ENCODE results near the gene ASB11. TPM values are rescaled to one million over a fixed set of nuclear protein-coding genes. Genes with fewer than 3 reads are reported as not detected.

The ASB11 gene
- polyA plus RNA-seq, 1 donor (not counting 4 experiments of a cell fraction or from before 2014, with no cell fraction given), result not detected

GRCh38 chrX:15334561-15334960 lies 19.1 kb upstream of the ASB11 start:
- Histone ChIP-seq H2AFZ (ENCODE audit: control insufficient read depth, low read length) (no peak overlapping the region), H3K27ac (ENCODE audit: control insufficient read depth, insufficient read depth, low read length) (peak overlapping the region; percentile 95), H3K9me1 (ENCODE audit: control insufficient read depth, extremely low read depth, insufficient read depth, low read length) (no peaks in the 10 kb centered on the region), H3K4me1 (ENCODE audit: control insufficient read depth, extremely low read depth, insufficient read depth, low read length) (no peaks in the 10 kb centered on the region), H3K9me3 (ENCODE audit: control insufficient read depth, low read depth, low read length) (no peaks in the 10 kb centered on the region), H3K27me3 (ENCODE audit: control insufficient read depth, extremely low read depth, insufficient read depth, low read length) (peaks cover 6% of the 10 kb centered on the region), H3K9ac (ENCODE audit: control insufficient read depth, extremely low read depth, insufficient read depth, low read length) (peak overlapping the region; percentile 93), H3K36me3 (ENCODE audit: control insufficient read depth in 2 of 2, extremely low read depth in 1 of 2, insufficient read depth in 2 of 2, low read length in 2 of 2) (peaks cover 0 to 3% of the 10 kb centered on the region in 2 experiments), H3K4me3 (ENCODE audit: control insufficient read depth in 2 of 3, extremely low read depth in 1 of 3, insufficient read depth in 2 of 3, low read depth in 1 of 3, low read length in 3 of 3) (peak overlapping the region; percentile 41 to 75 (median 58)), H3K79me2 (ENCODE audit: control insufficient read depth, insufficient read depth, low read length) (peaks cover 12% of the 10 kb centered on the region), H4K20me1 (ENCODE audit: control insufficient read depth, extremely low read depth, insufficient read depth, low read length) (no peaks in the 10 kb centered on the region), H3K4me2 (ENCODE audit: control insufficient read depth, extremely low read depth, insufficient read depth, low read depth, low read length) (peak overlapping the region; percentile 22)
- dilution Hi-C loops (cut with MboI; ENCODE audit: extremely low pct_ligation_motif_present, low sequenced_read_pairs), result no loop called here
- TF ChIP-seq CTCF (optimal IDR thresholded peaks at IDR 0.05 in 1 of 3, IDR thresholded peaks at IDR 0.05 in 1 of 3, conservative IDR thresholded peaks at IDR 0.05 in 1 of 3; ENCODE audit: extremely low read depth in 1 of 3, insufficient read depth in 2 of 3, low read length in 3 of 3) (no peak), EZH2 (IDR thresholded peaks at IDR 0.05; ENCODE audit: low read length) (no peak)
- DNase-seq (ENCODE audit: low read depth, low spot score) (no peak), FAIRE-seq (no peak)

GRCh38 chrX:15328821-15329220 lies 13.4 kb upstream of the ASB11 start:
- H3K36me3 ChIP-seq (ENCODE audit: control insufficient read depth in 2 of 2, extremely low read depth in 1 of 2, insufficient read depth in 2 of 2, low read length in 2 of 2), result peaks cover 1 to 3% of the 10 kb centered on the region in 2 experiments
- no peaks in the 10 kb centered on the region for H3K9me1 ChIP-seq (ENCODE audit: control insufficient read depth, extremely low read depth, insufficient read depth, low read length)
- peaks cover 8% of the 10 kb centered on the region for H3K79me2 ChIP-seq (ENCODE audit: control insufficient read depth, insufficient read depth, low read length)
- no peaks in the 10 kb centered on the region for H3K27me3 ChIP-seq (ENCODE audit: control insufficient read depth, extremely low read depth, insufficient read depth, low read length)
- no peaks in the 10 kb centered on the region for H3K9me3 ChIP-seq (ENCODE audit: control insufficient read depth, low read depth, low read length)
- H3K4me1 ChIP-seq (ENCODE audit: control insufficient read depth, extremely low read depth, insufficient read depth, low read length), result peaks cover 7% of the 10 kb centered on the region
- DNase-seq (ENCODE audit: low read depth, low spot score) (no peak), FAIRE-seq (peak; percentile 39)
- H3K4me3 ChIP-seq (ENCODE audit: control insufficient read depth in 2 of 3, extremely low read depth in 1 of 3, insufficient read depth in 2 of 3, low read depth in 1 of 3, low read length in 3 of 3), result no peak overlapping the region
- H3K4me2 ChIP-seq (ENCODE audit: control insufficient read depth, extremely low read depth, insufficient read depth, low read depth, low read length), result peak overlapping the region; percentile 6
- TF ChIP-seq EZH2 (IDR thresholded peaks at IDR 0.05; ENCODE audit: low read length) (no peak), CTCF (optimal IDR thresholded peaks at IDR 0.05 in 1 of 3, IDR thresholded peaks at IDR 0.05 in 1 of 3, conservative IDR thresholded peaks at IDR 0.05 in 1 of 3; ENCODE audit: extremely low read depth in 1 of 3, insufficient read depth in 2 of 3, low read length in 3 of 3) (no peak)
- H3K27ac ChIP-seq (ENCODE audit: control insufficient read depth, insufficient read depth, low read length), result no peak overlapping the region
- H2AFZ ChIP-seq (ENCODE audit: control insufficient read depth, low read length), result no peak overlapping the region
- no peaks in the 10 kb centered on the region for H4K20me1 ChIP-seq (ENCODE audit: control insufficient read depth, extremely low read depth, insufficient read depth, low read length)
- H3K9ac ChIP-seq (ENCODE audit: control insufficient read depth, extremely low read depth, insufficient read depth, low read length), result no peak overlapping the region
- dilution Hi-C loops (cut with MboI; ENCODE audit: extremely low pct_ligation_motif_present, low sequenced_read_pairs), result no loop called here
